ENCODE data around the gene TMEM94. TPM values are rescaled to one million over a fixed set of nuclear protein-coding genes. Genes with fewer than 3 reads are reported as not detected.
A peak's percentile ranks its signal among the peaks of the same experiment; 100 is the strongest.

TMEM94 gene
- total and polyA plus RNA-seq, 8 donors = 16.6 to 466 (median 56.5) TPM

- Histone ChIP-seq H3K4me1 (peaks cover 11 to 52% (median 38%) of the 10 kb centered on the region in 4 donors), H3K4me3 (no peak overlapping the region), H3K27ac (peak overlapping the region in 4 of 5 donors; percentile 63 to 73 (median 72)), H3K9me3 (no peaks in the 10 kb centered on the region), H3K27me3 (no peaks in the 10 kb centered on the region), H3K36me3 (peaks cover 32 to 71% (median 64%) of the 10 kb centered on the region in 4 donors)
- TF ChIP-seq EP300 (IDR thresholded peaks at IDR 0.05) = no peak
- no peak for TF ChIP-seq POLR2AphosphoS5 (IDR thresholded peaks at IDR 0.05)
- TF ChIP-seq POLR2A (IDR thresholded peaks at IDR 0.05) = no peak
- TF ChIP-seq CTCF (IDR thresholded peaks at IDR 0.05) = no peak
- intact Hi-C loops (cut with DNase I; ENCODE audit: low total_unique reads) = no loop called here
- 77 to 85% (median 85%) methylated on average over 12 to 14 of the region's 14 CpGs for WGBS, 5 donors
- DNase-seq = no peak
These were observed 33.1 kb downstream of the TMEM94 start for GRCh38 chr17:75489511-75489955.

- Histone ChIP-seq H3K27ac (peak overlapping the region; percentile 38 to 73 (median 70)), H3K4me1 (peaks cover 11 to 52% (median 37%) of the 10 kb centered on the region in 4 donors), H3K4me3 (no peak overlapping the region), H3K27me3 (no peaks in the 10 kb centered on the region), H3K9me3 (no peaks in the 10 kb centered on the region), H3K36me3 (peaks cover 38 to 78% (median 72%) of the 10 kb centered on the region in 4 donors)
- peak in 1 of 2 donors; percentile 76 for DNase-seq
- TF ChIP-seq EP300 (IDR thresholded peaks at IDR 0.05) = no peak
- TF ChIP-seq CTCF (IDR thresholded peaks at IDR 0.05) = no peak
- no peak for TF ChIP-seq POLR2A (IDR thresholded peaks at IDR 0.05)
- peak in 1 of 3 donors; percentile 32 for TF ChIP-seq POLR2AphosphoS5 (IDR thresholded peaks at IDR 0.05)
- WGBS, 5 donors = 39 to 64% (median 55%) methylated on average over 7 to 14 of the region's 14 CpGs
- intact Hi-C loops (cut with DNase I; ENCODE audit: low total_unique reads) = no loop called here
These were observed 33.8 kb downstream of the TMEM94 start for GRCh38 chr17:75490173-75490743.

- intact Hi-C loops (cut with DNase I; ENCODE audit: low total_unique reads) = no loop called here
- Histone ChIP-seq H3K27me3 (no peaks in the 10 kb centered on the region), H3K4me1 (peaks cover 11 to 48% (median 30%) of the 10 kb centered on the region in 4 donors), H3K36me3 (peaks cover 45 to 80% (median 76%) of the 10 kb centered on the region in 4 donors), H3K9me3 (no peaks in the 10 kb centered on the region), H3K4me3 (no peak overlapping the region), H3K27ac (peak overlapping the region in 4 of 5 donors; percentile 63 to 73 (median 72))
- DNase-seq = no peak
- TF ChIP-seq POLR2AphosphoS5 (IDR thresholded peaks at IDR 0.05) (no peak), CTCF (IDR thresholded peaks at IDR 0.05) (no peak), POLR2A (IDR thresholded peaks at IDR 0.05) (no peak), EP300 (IDR thresholded peaks at IDR 0.05) (no peak)
- 78 to 86% (median 83%) methylated on average over 15 to 19 of the region's 19 CpGs for WGBS, 5 donors
These were observed 34.7 kb downstream of the TMEM94 start for GRCh38 chr17:75490953-75491649.

- Histone ChIP-seq H3K4me3 (no peak overlapping the region), H3K27me3 (no peaks in the 10 kb centered on the region), H3K27ac (no peak overlapping the region), H3K9me3 (no peaks in the 10 kb centered on the region), H3K36me3 (peaks cover 49 to 80% (median 76%) of the 10 kb centered on the region in 4 donors), H3K4me1 (peaks cover 11 to 42% (median 24%) of the 10 kb centered on the region in 4 donors)
- intact Hi-C loops (cut with DNase I; ENCODE audit: low total_unique reads) = no loop called here
- WGBS, 5 donors = 85 to 95% (median 90%) methylated on average over 13 to 15 of the region's 15 CpGs
- DNase-seq = no peak
- no peak for TF ChIP-seq CTCF (IDR thresholded peaks at IDR 0.05)
- TF ChIP-seq POLR2AphosphoS5 (IDR thresholded peaks at IDR 0.05) = no peak
- TF ChIP-seq POLR2A (IDR thresholded peaks at IDR 0.05) = no peak
- TF ChIP-seq EP300 (IDR thresholded peaks at IDR 0.05) = no peak
These were observed 35.2 kb downstream of the TMEM94 start for GRCh38 chr17:75491680-75492079.
